K562 (cell line): ENCODE data around the gene FMNL1. TPM values are rescaled to one million over a fixed set of nuclear protein-coding genes. Genes with fewer than 3 reads are reported as not detected.

Source experiments
- ATAC-seq: fragments of 200-7000 bp; cut with Tn5 transposase; 3 replicates; pipeline ENCODE4 v1.9.1; 2020; ENCODE audit warnings: moderate library complexity
- BruUV-seq: library from RNA; stranded (reverse); fragments of 400-500 nt; replicated peaks from 2 replicates; lab custom pipeline; 2021; lab: Mats Ljungman, UMichigan
- CTCF ChIA-PET: fragments of 300-600 bp; formaldehyde crosslinking; extraction: SDS; loops from one replicate; lab custom pipeline; 2021; ENCODE audit warnings: low intra/inter-chr PET ratio; lab: Yijun Ruan, JAX
- POLR2A ChIA-PET: fragments of 300-600, 350-650 bp; sonication (Branson Sonifier 250); formaldehyde crosslinking; extraction: SDS; loops from one replicate; lab custom pipeline; 2021; ENCODE audit warnings: antibody characterized with exemption, inconsistent platforms; lab: Yijun Ruan, JAX
- DNase-seq, 4 experiments: peaks; one replicate each; pipeline versions ENCODE4 v3.0.0 to v3.0.0-alpha.2; 2011 to 2018; ENCODE audit warnings: low spot score in 3 of 4, mixed read lengths in 3 of 4; ENCODE audit errors: extremely low read depth in 1 of 4
- FAIRE-seq: peaks from 2 replicates; lab custom pipeline; 2011; peaks lifted over from hg19 to GRCh38; lab: Jason Lieb, UNC
- H2AFZ ChIP-seq: 2 replicates; pipeline ENCODE4 v1.6.0; 2011; ENCODE audit warnings: low read depth, low read length, control low read depth, inconsistent platforms
- H3K27ac ChIP-seq: fragments of 200-600 bp; 3 replicates; pipeline ENCODE4 v1.8.0; 2011; ENCODE audit warnings: low read depth, mild to moderate bottlenecking, control low read depth, inconsistent platforms, low read length, moderate library complexity, mixed read lengths; ENCODE audit errors: extremely low read depth
- H3K27me3 ChIP-seq, 2 experiments: fragments of 300-600 bp in 1 of 2; 2 replicates in 1 of 2; 3 replicates in 1 of 2; pipeline versions ENCODE4 v1.6.0 to v1.8.0; 2011; ENCODE audit warnings: inconsistent platforms in 2 of 2, low read length in 2 of 2, mild to moderate bottlenecking in 1 of 2, mixed read lengths in 1 of 2, moderate library complexity in 1 of 2; ENCODE audit not compliant: control insufficient read depth in 2 of 2, insufficient read depth in 2 of 2
- H3K36me3 ChIP-seq: fragments of 300-600 bp; 3 replicates; pipeline ENCODE4 v1.8.0; 2011; ENCODE audit warnings: mild to moderate bottlenecking, low read length, inconsistent platforms; ENCODE audit not compliant: control insufficient read depth, insufficient read depth
- H3K4me1 ChIP-seq, 2 experiments: fragments of 200-600 bp in 1 of 2; replicated peaks in 1 of 2; 2 replicates in 1 of 2; 3 replicates in 1 of 2; pipeline versions ENCODE4 v1.5.1 to v1.8.0; 2011; ENCODE audit warnings: inconsistent platforms in 2 of 2, low read length in 2 of 2, mild to moderate bottlenecking in 1 of 2, mixed read lengths in 1 of 2, moderate library complexity in 1 of 2; ENCODE audit not compliant: control insufficient read depth in 2 of 2, insufficient read depth in 2 of 2
- H3K4me2 ChIP-seq: 2 replicates; pipeline ENCODE4 v1.6.1; 2011; ENCODE audit warnings: low read length, control low read depth, inconsistent platforms, mixed read lengths; ENCODE audit not compliant: insufficient read depth
- H3K4me3 ChIP-seq: fragments of 200-600 bp; sonication (generic), shearing (Covaris generic); 2 replicates; pipeline ENCODE4 v1.5.1; 2016; ENCODE audit warnings: control low read depth, inconsistent platforms
- H3K79me2 ChIP-seq: fragments of 200-600 bp; 3 replicates; pipeline ENCODE4 v1.8.0; 2011; ENCODE audit warnings: low read length, inconsistent platforms; ENCODE audit not compliant: control insufficient read depth, insufficient read depth
- H3K9ac ChIP-seq, 2 experiments: 2 replicates each; pipeline versions ENCODE4 v1.6.0 to v1.6.1; 2011; ENCODE audit warnings: low read depth in 2 of 2, low read length in 2 of 2, control low read depth in 1 of 2, inconsistent platforms in 1 of 2, mild to moderate bottlenecking in 1 of 2, mixed read lengths in 1 of 2; ENCODE audit not compliant: insufficient read depth in 1 of 2
- H3K9me1 ChIP-seq: one replicate; pipeline ENCODE4 v1.6.0; 2011; ENCODE audit warnings: inconsistent platforms, mild to moderate bottlenecking, low read length, moderate library complexity; ENCODE audit not compliant: control insufficient read depth, insufficient read depth
- H3K9me3 ChIP-seq: replicated peaks from 2 replicates; pipeline ENCODE4 v1.5.1; 2011; ENCODE audit warnings: low read depth, low read length, inconsistent platforms; ENCODE audit not compliant: control insufficient read depth, insufficient read depth
- H4K20me1 ChIP-seq: replicated peaks from 2 replicates; pipeline ENCODE4 v1.6.1; 2011; ENCODE audit warnings: low read length, inconsistent platforms, mixed read lengths; ENCODE audit not compliant: control insufficient read depth, insufficient read depth
- CTCFL ChIP-seq: IDR thresholded peaks from 2 replicates; pipeline ENCODE4 v1.6.1; 2011; ENCODE audit warnings: borderline replicate concordance, low read depth, mild to moderate bottlenecking, moderate library complexity, low read length; ENCODE audit not compliant: insufficient read depth, poor library complexity, severe bottlenecking
- WGBS: fragments of 100-300 bp; shearing (Covaris generic); methylation state at CpG from one replicate; pipeline ENCODE4 v1.1.6; 2016; ENCODE audit warnings: low coverage, mixed read lengths; ENCODE audit not compliant: insufficient coverage; ENCODE audit errors: missing lambda C conversion rate; 5-methylcytosine and 5-hydroxymethylcytosine counted together
- in situ Hi-C: fragments of 300-500 bp; cut with MboI; formaldehyde crosslinking; loops from 4 replicates; pipeline ENCODE4 v1.15.0; 2018; ENCODE audit warnings: inconsistent platforms, mixed read lengths
- intact Hi-C: fragments of 100-400 bp; cut with micrococcal nuclease; formaldehyde crosslinking; loops from 2 replicates; pipeline ENCODE4 v1.14.2; 2022
- polyA plus RNA-seq, 8 experiments: library from polyadenylated mRNA; depleted of rRNA in 4 of 8; stranded (reverse) in 5 of 8; unstranded in 3 of 8; fragments of >200 nt; fragmentation: Nextera tagmentation in 2 of 8; fragmentation: Illumina TruSeq in 1 of 8; extraction: Ambion mirVana in 2 of 8; extraction: Trizol in 1 of 8; gene quantifications; 2 replicates each; pipeline versions ENCODE4 v1.2.1 to v1.2.3, GENCODE V29; 2011 to 2014; ENCODE audit warnings: inconsistent platforms in 1 of 8, missing spikeins in 1 of 8
- total RNA-seq, 7 experiments: library from RNA; depleted of rRNA in 6 of 7; stranded (reverse); fragments of >200 nt in 6 of 7; fragmentation: Illumina TruSeq in 2 of 7; extraction: Trizol in 2 of 7; gene quantifications; 2 replicates each; pipeline versions ENCODE4 v1.2.1 to v1.2.3, GENCODE V29; 2011 to 2021; ENCODE audit warnings: low replicate concordance in 1 of 7

Gene FMNL1
- total and polyA plus RNA-seq, 9 of the 15 experiments (the other 6 are each of a cell fraction or from before 2014, with no cell fraction given) = 0.70 to 36.6 (median 7.7) TPM

GRCh38 chr17:45291171-45291805 lies 69.6 kb downstream of the FMNL1 start:
- no peaks in the 10 kb centered on the region for H3K9me3 ChIP-seq
- no peak for ATAC-seq
- H3K4me2 ChIP-seq = no peak overlapping the region
- H3K4me1 ChIP-seq = peaks cover 17 to 19% of the 10 kb centered on the region in 2 experiments
- peaks cover 19% of the 10 kb centered on the region for H3K79me2 ChIP-seq
- no peak for FAIRE-seq
- intact Hi-C loops (no loop called here), in situ Hi-C loops (no loop called here)
- 65% methylated on average over 5 of the region's 5 CpGs for WGBS
- no peaks in the 10 kb centered on the region for H3K27me3 ChIP-seq
- H3K36me3 ChIP-seq = peaks cover 49% of the 10 kb centered on the region
- no peak overlapping the region for H2AFZ ChIP-seq
- no TSS peak for BruUV-seq
- no peak for DNase-seq
- no peak overlapping the region for H3K9ac ChIP-seq
- H3K9me1 ChIP-seq = no peaks in the 10 kb centered on the region
- peaks cover 31% of the 10 kb centered on the region for H4K20me1 ChIP-seq
- CTCF ChIA-PET = no interaction called here
- H3K4me3 ChIP-seq = no peak overlapping the region
- H3K27ac ChIP-seq = no peak overlapping the region
- TF ChIP-seq CTCFL = no peak
- POLR2A ChIA-PET = interaction anchor here (0.8 to 1.5 kb wide), 2 partner anchors 14 to 236 kb away, joined by 3 to 7 read pairs; no protein-coding TSS in a partner anchor
